HEK293 (cell line): ENCODE data around the gene RGPD4.

Experiments used
- CTCF ChIA-PET: fragments of 350-600 bp; formaldehyde crosslinking; extraction: SDS; loops from one replicate; lab custom pipeline; 2021; ENCODE audit warnings: antibody characterized with exemption; lab: Yijun Ruan, JAX
- POLR2A ChIA-PET: fragments of 300-600 bp; formaldehyde crosslinking; extraction: SDS; loops from one replicate; lab custom pipeline; 2020; ENCODE audit warnings: antibody characterized with exemption, inconsistent platforms; lab: Yijun Ruan, JAX
- H3K27ac ChIP-seq: fragments of 200-500 bp; sonication (Bioruptor generic); 2 replicates; pipeline ENCODE4 v1.5.1; 2014; ENCODE audit warnings: low read depth, low read length, control low read depth, inconsistent platforms; ENCODE audit errors: extremely low read depth
- H3K36me3 ChIP-seq, 2 experiments: fragments of 200-500 bp in 1 of 2; sonication (Bioruptor generic) in 1 of 2; 1 replicate in 1 of 2; 2 replicates in 1 of 2; pipeline ENCODE4 v1.5.1; 2014 to 2017; ENCODE audit warnings: inconsistent platforms in 2 of 2, low read length in 2 of 2; ENCODE audit not compliant: control insufficient read depth in 2 of 2, insufficient read depth in 1 of 2
- H3K4me1 ChIP-seq: fragments of 200-500 bp; sonication (Bioruptor generic); 2 replicates; pipeline ENCODE4 v1.5.1; 2014; ENCODE audit warnings: mild to moderate bottlenecking, low read length, inconsistent platforms; ENCODE audit not compliant: control insufficient read depth, insufficient read depth
- H3K4me3 ChIP-seq: 2 replicates; pipeline ENCODE4 v1.5.1; 2011; ENCODE audit warnings: low read depth, mild to moderate bottlenecking, control low read depth, low read length, moderate library complexity
- H3K9me3 ChIP-seq: fragments of 200-500 bp; sonication (Bioruptor generic); 2 replicates; pipeline ENCODE4 v1.5.1; 2014; ENCODE audit warnings: low read depth, low read length, inconsistent platforms; ENCODE audit not compliant: control insufficient read depth, insufficient read depth
- BCL11B ChIP-seq: fragments of 450-650 bp; formaldehyde crosslinking; IDR thresholded peaks from 2 replicates; pipeline ENCODE4 v1.5.1; 2016; ENCODE audit warnings: low read depth, missing biosample characterization, missing genetic modification characterization
- GFI1B ChIP-seq: fragments of 450-650 bp; formaldehyde crosslinking; IDR thresholded peaks from 2 replicates; pipeline ENCODE4 v1.5.1; 2016; ENCODE audit warnings: missing biosample characterization, missing genetic modification characterization
- KLF16 ChIP-seq: fragments of 450-650 bp; formaldehyde crosslinking; IDR thresholded peaks from 2 replicates; pipeline ENCODE4 v1.5.1; 2017; ENCODE audit warnings: missing biosample characterization, missing genetic modification characterization
- SP3 ChIP-seq: fragments of 450-650 bp; formaldehyde crosslinking; IDR thresholded peaks from 2 replicates; pipeline ENCODE4 v1.5.1; 2016; ENCODE audit warnings: missing biosample characterization, missing genetic modification characterization
- ZBTB17 ChIP-seq: fragments of 450-650 bp; formaldehyde crosslinking; IDR thresholded peaks from 2 replicates; pipeline ENCODE4 v1.5.1; 2016; ENCODE audit warnings: missing biosample characterization, missing genetic modification characterization
- ZBTB48 ChIP-seq: fragments of 450-650 bp; formaldehyde crosslinking; IDR thresholded peaks from 2 replicates; pipeline ENCODE4 v1.5.1; 2016; ENCODE audit warnings: missing biosample characterization, missing genetic modification characterization
- ZFHX2 ChIP-seq: fragments of 450-650 bp; formaldehyde crosslinking; conservative IDR thresholded peaks from 2 replicates; pipeline ENCODE4 v1.5.1; 2016; ENCODE audit warnings: missing biosample characterization, missing genetic modification characterization
- ZFP69B ChIP-seq: fragments of 450-650 bp; formaldehyde crosslinking; IDR thresholded peaks from 2 replicates; pipeline ENCODE4 v1.5.1; 2016; ENCODE audit warnings: missing biosample characterization, missing genetic modification characterization
- ZNF146 ChIP-seq: fragments of 450-650 bp; formaldehyde crosslinking; IDR thresholded peaks from 2 replicates; pipeline ENCODE4 v1.5.1; 2016; ENCODE audit warnings: missing biosample characterization, missing genetic modification characterization
- ZNF157 ChIP-seq: fragments of 450-650 bp; formaldehyde crosslinking; IDR thresholded peaks from 2 replicates; pipeline ENCODE4 v1.5.1; 2016; ENCODE audit warnings: missing biosample characterization, missing genetic modification characterization
- ZNF169 ChIP-seq: fragments of 450-650 bp; formaldehyde crosslinking; IDR thresholded peaks from 2 replicates; pipeline ENCODE4 v1.5.1; 2016; ENCODE audit warnings: missing biosample characterization, missing genetic modification characterization
- ZNF174 ChIP-seq: fragments of 450-650 bp; formaldehyde crosslinking; IDR thresholded peaks from 2 replicates; pipeline ENCODE4 v1.5.0; 2017; ENCODE audit warnings: missing biosample characterization, mild to moderate bottlenecking, missing genetic modification characterization
- ZNF214 ChIP-seq: fragments of 450-650 bp; formaldehyde crosslinking; IDR thresholded peaks from 2 replicates; pipeline ENCODE4 v1.5.1; 2017; ENCODE audit warnings: missing biosample characterization, mild to moderate bottlenecking, missing genetic modification characterization, borderline replicate concordance
- ZNF391 ChIP-seq: fragments of 450-650 bp; formaldehyde crosslinking; IDR thresholded peaks from 2 replicates; pipeline ENCODE4 v1.5.1; 2016; ENCODE audit warnings: low read depth, missing biosample characterization, missing genetic modification characterization, borderline replicate concordance
- ZNF423 ChIP-seq: fragments of 450-650 bp; formaldehyde crosslinking; IDR thresholded peaks from 2 replicates; pipeline ENCODE4 v1.5.1; 2016; ENCODE audit warnings: missing biosample characterization, missing genetic modification characterization
- ZNF518A ChIP-seq: fragments of 450-650 bp; formaldehyde crosslinking; conservative IDR thresholded peaks from 2 replicates; pipeline ENCODE4 v1.5.1; 2016; ENCODE audit warnings: low read depth, missing biosample characterization, missing genetic modification characterization
- ZNF521 ChIP-seq: fragments of 450-650 bp; formaldehyde crosslinking; IDR thresholded peaks from 2 replicates; pipeline ENCODE4 v1.5.1; 2017; ENCODE audit warnings: missing biosample characterization, mild to moderate bottlenecking, missing genetic modification characterization
- ZNF555 ChIP-seq: fragments of 450-650 bp; formaldehyde crosslinking; conservative IDR thresholded peaks from 2 replicates; pipeline ENCODE4 v1.5.1; 2017; ENCODE audit warnings: missing biosample characterization, mild to moderate bottlenecking, missing genetic modification characterization, inconsistent platforms
- ZNF623 ChIP-seq: fragments of 450-650 bp; formaldehyde crosslinking; IDR thresholded peaks from 2 replicates; pipeline ENCODE4 v1.5.1; 2016; ENCODE audit warnings: missing biosample characterization, missing genetic modification characterization
- ZNF830 ChIP-seq: fragments of 450-650 bp; IDR thresholded peaks from 2 replicates; pipeline ENCODE4 v1.5.0; 2018; ENCODE audit warnings: missing biosample characterization, missing genetic modification characterization, low read depth, mild to moderate bottlenecking, moderate library complexity
- ZXDB ChIP-seq: fragments of 450-650 bp; formaldehyde crosslinking; IDR thresholded peaks from 2 replicates; pipeline ENCODE4 v1.5.1; 2016; ENCODE audit warnings: missing biosample characterization, missing genetic modification characterization

Gene RGPD4

GRCh38 chr2:107812006-107812405 is 14.7 kb upstream of the RGPD4 start:
- Histone ChIP-seq H3K9me3 (no peaks in the 10 kb centered on the region), H3K4me3 (no peak overlapping the region), H3K4me1 (peaks cover 2% of the 10 kb centered on the region), H3K36me3 (no peaks in the 10 kb centered on the region), H3K27ac (no peak overlapping the region)
- CTCF ChIA-PET = interaction anchor here (0.6 kb wide), 1 partner anchor 9 kb away, joined by 3 read pairs; no protein-coding TSS in a partner anchor
- POLR2A ChIA-PET = no interaction called here
- TF ChIP-seq ZNF146 (no peak), ZNF555 (no peak), ZFP69B (no peak), ZBTB17 (tag by site-specific recombination) (no peak), ZNF518A (tag by site-specific recombination) (no peak), ZNF623 (tag by site-specific recombination) (no peak), ZNF174 (no peak), ZNF423 (tag by site-specific recombination) (no peak), ZXDB (tag by site-specific recombination) (no peak), ZNF169 (tag by site-specific recombination) (no peak), ZNF391 (no peak), BCL11B (tag by site-specific recombination) (no peak), GFI1B (tag by site-specific recombination) (no peak), ZNF521 (no peak)

- no peak overlapping the region for H3K27ac ChIP-seq
- no peak overlapping the region for H3K4me3 ChIP-seq
- CTCF ChIA-PET = no interaction called here
- POLR2A ChIA-PET = no interaction called here
- H3K4me1 ChIP-seq = no peaks in the 10 kb centered on the region
- TF ChIP-seq KLF16 (tag by site-specific recombination) (no peak), SP3 (tag by site-specific recombination) (no peak), ZNF157 (tag by site-specific recombination) (no peak)
- H3K9me3 ChIP-seq = no peaks in the 10 kb centered on the region
- H3K36me3 ChIP-seq = no peaks in the 10 kb centered on the region
Observed at GRCh38 chr2:107817378-107817777, 9.3 kb upstream of the RGPD4 start.

- H3K4me3 ChIP-seq = no peak overlapping the region
- ChIA-PET CTCF (no interaction called here), POLR2A (no interaction called here)
- H3K4me1 ChIP-seq = no peaks in the 10 kb centered on the region
- H3K36me3 ChIP-seq = no peaks in the 10 kb centered on the region
- no peaks in the 10 kb centered on the region for H3K9me3 ChIP-seq
- no peak overlapping the region for H3K27ac ChIP-seq
- TF ChIP-seq ZFHX2 (tag by site-specific recombination) (no peak), ZNF518A (tag by site-specific recombination) (no peak), ZNF830 (tag by site-specific recombination) (no peak), ZBTB48 (tag by site-specific recombination) (no peak), GFI1B (tag by site-specific recombination) (no peak), ZNF214 (tag by site-specific recombination) (no peak)
Observed at GRCh38 chr2:107822302-107822701, 4.4 kb upstream of the RGPD4 start.
